ENCODE results near the gene PDE8A.

GRCh38 chr15:85120351-85121113 lies 138.9 kb downstream of the PDE8A start:
- TF ChIP-seq POLR2A (IDR thresholded peaks at IDR 0.05) (no peak), CTCF (IDR thresholded peaks at IDR 0.05) (no peak)
